GM15510 (cell line): ENCODE results near the gene POLR2I.

Experiments
- POLR2A ChIP-seq: IDR thresholded peaks from 3 replicates; pipeline ENCODE4 v1.6.1; 2011; ENCODE audit warnings: borderline replicate concordance; ENCODE audit not compliant: insufficient read length; ENCODE audit errors: extremely low read depth

The POLR2I gene

GRCh38 chr19:36114721-36115452, at the start of gene POLR2I:
Gene POLR2I (minus strand): TSS chr19:36114875. CDS start chr19:36114856, 19 bp downstream.
- TF ChIP-seq POLR2A: peak; percentile 63

- TF ChIP-seq POLR2A: no peak
Observed at GRCh38 chr19:36163813-36164212, 49.1 kb upstream of the POLR2I start.

- no peak for TF ChIP-seq POLR2A
Observed at GRCh38 chr19:36160821-36161596, 46.3 kb upstream of the POLR2I start.

GRCh38 chr19:36153126-36153525, 38.5 kb upstream of the POLR2I start:
- TF ChIP-seq POLR2A: no peak

- TF ChIP-seq POLR2A: no peak
Observed at GRCh38 chr19:36152352-36153091, 37.8 kb upstream of the POLR2I start, which contains the start of gene COX7A1. Gene COX7A1 (minus strand): TSS chr19:36152447. CDS start chr19:36152407, 40 bp downstream.

- no peak for TF ChIP-seq POLR2A
Observed at GRCh38 chr19:36152019-36152351, 37.3 kb upstream of the POLR2I start.

GRCh38 chr19:36151144-36152018, 36.7 kb upstream of the POLR2I start:
- no peak for TF ChIP-seq POLR2A

GRCh38 chr19:36150586-36150985, 35.9 kb upstream of the POLR2I start:
- no peak for TF ChIP-seq POLR2A

GRCh38 chr19:36149673-36150406, 35.2 kb upstream of the POLR2I start:
- no peak for TF ChIP-seq POLR2A

GRCh38 chr19:36144624-36145023, 29.9 kb upstream of the POLR2I start:
- TF ChIP-seq POLR2A: no peak

GRCh38 chr19:36142496-36142895, 27.8 kb upstream of the POLR2I start:
- TF ChIP-seq POLR2A: no peak

- no peak for TF ChIP-seq POLR2A
Observed at GRCh38 chr19:36142046-36142445, 27.4 kb upstream of the POLR2I start.

- TF ChIP-seq POLR2A: peak; percentile 32
Observed at GRCh38 chr19:36141039-36141927, 26.6 kb upstream of the POLR2I start.
